Measurements from ENCODE around the gene FAM168A.

The FAM168A gene

GRCh38 chr11:73411031-73411430 lies 186.9 kb downstream of the FAM168A start:
- Histone ChIP-seq H3K27me3 (ENCODE audit: insufficient read depth, poor library complexity, severe bottlenecking) (no peaks in the 10 kb centered on the region), H3K27ac (replicated peaks) (no peak overlapping the region), H3K4me3 (replicated peaks; ENCODE audit: insufficient read depth, low read length) (no peak overlapping the region)
- DNase-seq (ENCODE audit: low read depth in 1 of 2, low spot score in 1 of 2): no peak
- no peak for TF ChIP-seq POLR2AphosphoS5 (IDR thresholded peaks at IDR 0.05; ENCODE audit: low read depth)
- TF ChIP-seq GABPA (IDR thresholded peaks at IDR 0.05; ENCODE audit: low read depth): no peak
- TF ChIP-seq, protein P1, sequence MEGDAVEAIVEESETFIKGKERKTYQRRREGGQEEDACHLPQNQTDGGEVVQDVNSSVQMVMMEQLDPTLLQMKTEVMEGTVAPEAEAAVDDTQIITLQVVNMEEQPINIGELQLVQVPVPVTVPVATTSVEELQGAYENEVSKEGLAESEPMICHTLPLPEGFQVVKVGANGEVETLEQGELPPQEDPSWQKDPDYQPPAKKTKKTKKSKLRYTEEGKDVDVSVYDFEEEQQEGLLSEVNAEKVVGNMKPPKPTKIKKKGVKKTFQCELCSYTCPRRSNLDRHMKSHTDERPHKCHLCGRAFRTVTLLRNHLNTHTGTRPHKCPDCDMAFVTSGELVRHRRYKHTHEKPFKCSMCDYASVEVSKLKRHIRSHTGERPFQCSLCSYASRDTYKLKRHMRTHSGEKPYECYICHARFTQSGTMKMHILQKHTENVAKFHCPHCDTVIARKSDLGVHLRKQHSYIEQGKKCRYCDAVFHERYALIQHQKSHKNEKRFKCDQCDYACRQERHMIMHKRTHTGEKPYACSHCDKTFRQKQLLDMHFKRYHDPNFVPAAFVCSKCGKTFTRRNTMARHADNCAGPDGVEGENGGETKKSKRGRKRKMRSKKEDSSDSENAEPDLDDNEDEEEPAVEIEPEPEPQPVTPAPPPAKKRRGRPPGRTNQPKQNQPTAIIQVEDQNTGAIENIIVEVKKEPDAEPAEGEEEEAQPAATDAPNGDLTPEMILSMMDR (IDR thresholded peaks at IDR 0.05; ENCODE audit: insufficient read depth, low read length): no peak
- TF ChIP-seq SPI1 (IDR thresholded peaks at IDR 0.05; ENCODE audit: borderline replicate concordance, low read depth): no peak

- Histone ChIP-seq H3K4me3 (replicated peaks; ENCODE audit: insufficient read depth, low read length) (no peak overlapping the region), H3K27ac (replicated peaks) (no peak overlapping the region), H3K27me3 (ENCODE audit: insufficient read depth, poor library complexity, severe bottlenecking) (no peaks in the 10 kb centered on the region)
- no peak for DNase-seq (ENCODE audit: low read depth in 1 of 2, low spot score in 1 of 2)
- TF ChIP-seq REST (IDR thresholded peaks at IDR 0.05; ENCODE audit: insufficient replicate concordance, low read depth) (no peak), GABPA (IDR thresholded peaks at IDR 0.05; ENCODE audit: low read depth) (no peak), POLR2AphosphoS5 (IDR thresholded peaks at IDR 0.05; ENCODE audit: low read depth) (no peak), SPI1 (IDR thresholded peaks at IDR 0.05; ENCODE audit: borderline replicate concordance, low read depth) (no peak)
- TF ChIP-seq, protein P1 (IDR thresholded peaks at IDR 0.05; ENCODE audit: insufficient read depth, low read length): no peak
Measured at GRCh38 chr11:73410627-73411026, 187.3 kb downstream of the FAM168A start.

GRCh38 chr11:73409431-73409830 lies 188.5 kb downstream of the FAM168A start:
- no peak for DNase-seq (ENCODE audit: low read depth in 1 of 2, low spot score in 1 of 2)
- Histone ChIP-seq H3K27ac (replicated peaks) (no peak overlapping the region), H3K4me3 (replicated peaks; ENCODE audit: insufficient read depth, low read length) (no peak overlapping the region), H3K27me3 (ENCODE audit: insufficient read depth, poor library complexity, severe bottlenecking) (no peaks in the 10 kb centered on the region)
- no peak for TF ChIP-seq REST (IDR thresholded peaks at IDR 0.05; ENCODE audit: insufficient replicate concordance, low read depth)
- no peak for TF ChIP-seq POLR2AphosphoS5 (IDR thresholded peaks at IDR 0.05; ENCODE audit: low read depth)
- TF ChIP-seq, protein P1 (IDR thresholded peaks at IDR 0.05; ENCODE audit: insufficient read depth, low read length): no peak
- TF ChIP-seq SPI1 (IDR thresholded peaks at IDR 0.05; ENCODE audit: borderline replicate concordance, low read depth): no peak
- no peak for TF ChIP-seq GABPA (IDR thresholded peaks at IDR 0.05; ENCODE audit: low read depth)

GRCh38 chr11:73406619-73407018 lies 191.3 kb downstream of the FAM168A start:
- Histone ChIP-seq H3K4me3 (replicated peaks; ENCODE audit: insufficient read depth, low read length) (no peak overlapping the region), H3K27me3 (ENCODE audit: insufficient read depth, poor library complexity, severe bottlenecking) (no peaks in the 10 kb centered on the region), H3K27ac (replicated peaks) (no peak overlapping the region)
- TF ChIP-seq POLR2AphosphoS5 (IDR thresholded peaks at IDR 0.05; ENCODE audit: low read depth) (no peak), REST (IDR thresholded peaks at IDR 0.05; ENCODE audit: insufficient replicate concordance, low read depth) (no peak), GABPA (IDR thresholded peaks at IDR 0.05; ENCODE audit: low read depth) (no peak), SPI1 (IDR thresholded peaks at IDR 0.05; ENCODE audit: borderline replicate concordance, low read depth) (no peak)
- TF ChIP-seq, protein P1 (IDR thresholded peaks at IDR 0.05; ENCODE audit: insufficient read depth, low read length): no peak
- no peak for DNase-seq (ENCODE audit: low read depth in 1 of 2, low spot score in 1 of 2)

Measured in HL-60 (cell line).